Neural progenitor cell (in vitro differentiated cells): ENCODE measurements around the gene BRWD1.

Experiments
- CTCF ChIP-seq: fragments of 200-600 bp; sonication (generic); IDR thresholded peaks from 2 replicates; pipeline ENCODE4 v1.5.1; 2017; ENCODE audit warnings: antibody characterized with exemption, mild to moderate bottlenecking
- EZH2 ChIP-seq: fragments of 200-600 bp; sonication (generic); IDR thresholded peaks from 2 replicates; pipeline ENCODE4 v1.6.1; 2017; ENCODE audit warnings: antibody characterized with exemption, mild to moderate bottlenecking, moderate library complexity

- TF ChIP-seq CTCF (no peak), EZH2 (no peak)
These were observed 31.6 kb downstream of the BRWD1 start for GRCh38 chr21:39281853-39282252.
